Thoracic aorta (tissue), 2 donors: ENCODE data around the gene KRT37. TPM values are rescaled to one million over a fixed set of nuclear protein-coding genes. Genes with fewer than 3 reads are reported as not detected.

ENCODE experiments used
- ATAC-seq: fragments of 150-250 bp; one replicate; pipeline ENCODE4 v1.8.0; 2017; ENCODE audit warnings: low read depth; ENCODE audit not compliant: insufficient number of reproducible peaks, low FRiP score
- DNase-seq: peaks from one replicate; pipeline ENCODE4 v3.0.0-alpha.2; 2020; ENCODE audit warnings: low spot score
- H3K27ac ChIP-seq, 2 donors: fragments of 200-600 bp; sonication (generic); 1 replicate in 1 of 2; 2 replicates in 1 of 2; pipeline ENCODE4 v1.5.1; 2016; ENCODE audit warnings: mild to moderate bottlenecking in 2 of 2, moderate library complexity in 2 of 2
- H3K27me3 ChIP-seq: fragments of 200-600 bp; sonication (generic); replicated peaks from 2 replicates; pipeline ENCODE4 v1.6.0; 2016; ENCODE audit warnings: mild to moderate bottlenecking; ENCODE audit not compliant: insufficient read depth
- H3K36me3 ChIP-seq: fragments of 200-600 bp; sonication (generic); one replicate; pipeline ENCODE4 v1.5.1; 2016
- H3K4me1 ChIP-seq, 2 donors: fragments of 200-600 bp; sonication (generic); 1 replicate in 1 of 2; 2 replicates in 1 of 2; pipeline versions ENCODE4 v1.5.1 to v1.6.0; 2016; ENCODE audit warnings: low read depth in 2 of 2, mild to moderate bottlenecking in 1 of 2; ENCODE audit not compliant: control insufficient read depth in 1 of 2
- H3K4me3 ChIP-seq: fragments of 200-600 bp; sonication (generic); 2 replicates; pipeline ENCODE4 v1.5.1; 2016; ENCODE audit warnings: mild to moderate bottlenecking
- H3K9me3 ChIP-seq: fragments of 200-600 bp; sonication (generic); 2 replicates; pipeline ENCODE4 v1.5.1; 2016
- CTCF ChIP-seq: fragments of 200-600 bp; sonication (generic); IDR thresholded peaks from one replicate; pipeline ENCODE4 v1.5.1; 2019; ENCODE audit warnings: antibody characterized with exemption
- total RNA-seq, 2 donors: library from RNA; depleted of rRNA; stranded (reverse); fragments of >200 nt; gene quantifications; one replicate each; pipeline versions ENCODE4 v1.1.0 to v1.2.3, GENCODE V29; 2016

The KRT37 gene
- total RNA-seq, 2 donors from 2014 or later: not detected

- no peaks in the 10 kb centered on the region for H3K27me3 ChIP-seq
- H3K36me3 ChIP-seq: no peaks in the 10 kb centered on the region
- no peaks in the 10 kb centered on the region for H3K9me3 ChIP-seq
- H3K27ac ChIP-seq: no peak overlapping the region
- DNase-seq (no peak), ATAC-seq (no peak)
- H3K4me3 ChIP-seq: no peak overlapping the region
- peaks cover 7 to 29% of the 10 kb centered on the region in 2 donors for H3K4me1 ChIP-seq
- no peak for TF ChIP-seq CTCF
Measured at GRCh38 chr17:41413982-41414381, 10.4 kb downstream of the KRT37 start.

- Histone ChIP-seq H3K36me3 (no peaks in the 10 kb centered on the region), H3K4me3 (no peak overlapping the region), H3K9me3 (no peaks in the 10 kb centered on the region), H3K27ac (no peak overlapping the region), H3K27me3 (no peaks in the 10 kb centered on the region), H3K4me1 (peaks cover 7 to 29% of the 10 kb centered on the region in 2 donors)
- no peak for TF ChIP-seq CTCF
- ATAC-seq: no peak
- no peak for DNase-seq
Measured at GRCh38 chr17:41413353-41413957, 10.9 kb downstream of the KRT37 start.

- no peaks in the 10 kb centered on the region for H3K36me3 ChIP-seq
- no peak for DNase-seq
- ATAC-seq: no peak
- H3K27ac ChIP-seq: no peak overlapping the region
- H3K4me3 ChIP-seq: no peak overlapping the region
- peaks cover 3 to 13% of the 10 kb centered on the region in 2 donors for H3K4me1 ChIP-seq
- no peak for TF ChIP-seq CTCF
- no peaks in the 10 kb centered on the region for H3K27me3 ChIP-seq
- H3K9me3 ChIP-seq: no peaks in the 10 kb centered on the region
Measured at GRCh38 chr17:41411072-41411840, 13.1 kb downstream of the KRT37 start.

DNA sequence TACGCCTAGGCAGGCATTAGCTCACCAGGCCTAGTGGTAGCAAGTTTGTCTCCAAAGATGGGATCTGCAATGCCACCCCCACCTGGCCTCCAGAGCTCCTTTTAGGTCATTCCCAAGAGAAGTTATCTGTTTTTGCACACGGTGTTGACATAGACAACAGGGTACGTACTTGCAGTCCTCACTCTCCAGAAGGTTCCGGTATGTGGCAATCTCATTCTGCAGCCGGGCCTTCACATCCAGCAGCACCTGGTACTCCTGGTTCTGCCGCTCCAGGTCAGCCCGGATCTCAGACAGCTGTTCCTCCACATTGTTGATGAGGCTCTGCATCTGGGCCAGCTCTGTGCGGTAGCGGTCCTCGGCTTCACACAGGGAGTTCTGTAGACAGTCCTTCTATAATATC lies 17.2 kb downstream of the KRT37 start:
- H3K36me3 ChIP-seq: no peaks in the 10 kb centered on the region
- TF ChIP-seq CTCF: no peak
- no peak for DNase-seq
- peaks cover 0 to 4% of the 10 kb centered on the region in 2 donors for H3K4me1 ChIP-seq
- H3K27ac ChIP-seq: no peak overlapping the region
- H3K27me3 ChIP-seq: no peaks in the 10 kb centered on the region
- no peak overlapping the region for H3K4me3 ChIP-seq
- ATAC-seq: no peak
- no peaks in the 10 kb centered on the region for H3K9me3 ChIP-seq

- Histone ChIP-seq H3K27me3 (no peaks in the 10 kb centered on the region), H3K36me3 (no peaks in the 10 kb centered on the region), H3K4me1 (peaks cover 0 to 4% of the 10 kb centered on the region in 2 donors), H3K4me3 (no peak overlapping the region), H3K27ac (no peak overlapping the region), H3K9me3 (no peaks in the 10 kb centered on the region)
- ATAC-seq: no peak
- no peak for DNase-seq
- no peak for TF ChIP-seq CTCF
Measured at GRCh38 chr17:41406205-41406604, 18.2 kb downstream of the KRT37 start.
